Right cardiac atrium (tissue), 5 donors: Measurements from ENCODE around the gene MRC2. TPM values are rescaled to one million over a fixed set of nuclear protein-coding genes. Genes with fewer than 3 reads are reported as not detected.
"Not testable (repeated sequence)": the region's sequence is repeated elsewhere in the genome, so short reads cannot be mapped to it uniquely, and the experiment has no call there.

Source experiments
- ATAC-seq, 2 donors: fragments of 200-7000 bp; cut with Tn5 transposase; one replicate each; pipeline versions ENCODE4 v1.8.0 to v1.9.1; 2020; ENCODE audit warnings: moderate library complexity in 2 of 2, mild to moderate bottlenecking in 1 of 2
- DNase-seq, 3 donors: peaks; one replicate each; pipeline ENCODE4 v3.0.0-alpha.2; 2020
- H3K27ac ChIP-seq: one replicate; pipeline ENCODE4 v1.5.1; 2013; ENCODE audit warnings: mild to moderate bottlenecking, low read length, control low read depth, moderate library complexity
- H3K27me3 ChIP-seq: one replicate; pipeline ENCODE4 v1.6.1; 2013; ENCODE audit not compliant: control insufficient read depth, insufficient read depth
- H3K4me1 ChIP-seq: one replicate; pipeline ENCODE4 v1.6.1; 2013; ENCODE audit warnings: low read length; ENCODE audit not compliant: control insufficient read depth, insufficient read depth
- H3K4me3 ChIP-seq: one replicate; pipeline ENCODE4 v1.5.1; 2013; ENCODE audit warnings: low read length, control low read depth
- H3K9me3 ChIP-seq: one replicate; pipeline ENCODE4 v1.6.1; 2013; ENCODE audit warnings: low read length; ENCODE audit not compliant: control insufficient read depth
- WGBS: extraction: QIAGEN DNeasy Blood & Tissue Kit; methylation state at CpG from one replicate; pipeline ENCODE4 v1.1.7; 2013; 5-methylcytosine and 5-hydroxymethylcytosine counted together
- intact Hi-C, 4 donors: fragments of 100-400 bp; cut with DNase I; formaldehyde crosslinking; loops; one replicate each; pipeline versions ENCODE4 v1.11.0 to v1.14.0; 2022 to 2023
- long read RNA-seq, 4 donors: library from polyadenylated mRNA; unstranded; transcript quantifications; one replicate each; pipeline ENCODE4 v2.0.0, GENCODE V29; 2020 to 2021
- polyA plus RNA-seq: library from polyadenylated mRNA; stranded (reverse); fragments of 200-250 nt; gene quantifications from one replicate; pipeline ENCODE4 v1.2.3, GENCODE V29; 2013
- total RNA-seq, 4 donors: library from RNA; stranded (reverse); fragmentation: NEBNext Ultra II Directional; extraction: Animal tissue kit (Norgen Biotek cat#: 25700); gene quantifications; one replicate each; pipeline ENCODE4 v1.2.1, GENCODE V29; 2021
- donor health status: healthy with polysubstance abuse.
- donor health status: DM: no; HTN: yes; CAD: no.
- donor health status: DM: no; HTN: no; CAD: no.
- donor health status: DM: no; HTN: yes; CAD: no; lungs with severe emphysema.
- donor health status: DM: yes; HTN: yes; CAD: no.

MRC2 gene
- 10 to 100 TPM; 33.7 to 91.9 (median 56.4) TPM for total RNA-seq
- polyA plus RNA-seq: 36.7 TPM
- long read RNA-seq, donor 1, full-length matches to known transcripts: 10 of 150 reads
- long read RNA-seq, donor 1, partial matches to known transcripts: 131 of 150 reads
- long read RNA-seq, donor 1, other reads (novel, unspliced or antisense): 9 of 150 reads
- long read RNA-seq, donor 2, full-length matches to known transcripts: 24 of 79 reads
- long read RNA-seq, donor 2, partial matches to known transcripts: 44 of 79 reads
- long read RNA-seq, donor 2, other reads (novel, unspliced or antisense): 11 of 79 reads
- long read RNA-seq, donor 3, full-length matches to known transcripts: 14 of 198 reads
- long read RNA-seq, donor 3, partial matches to known transcripts: 148 of 198 reads
- long read RNA-seq, donor 3, other reads (novel, unspliced or antisense): 36 of 198 reads
- long read RNA-seq, donor 4, full-length matches to known transcripts: 11 of 45 reads
- long read RNA-seq, donor 4, partial matches to known transcripts: 23 of 45 reads
- long read RNA-seq, donor 4, other reads (novel, unspliced or antisense): 11 of 45 reads

DNA sequence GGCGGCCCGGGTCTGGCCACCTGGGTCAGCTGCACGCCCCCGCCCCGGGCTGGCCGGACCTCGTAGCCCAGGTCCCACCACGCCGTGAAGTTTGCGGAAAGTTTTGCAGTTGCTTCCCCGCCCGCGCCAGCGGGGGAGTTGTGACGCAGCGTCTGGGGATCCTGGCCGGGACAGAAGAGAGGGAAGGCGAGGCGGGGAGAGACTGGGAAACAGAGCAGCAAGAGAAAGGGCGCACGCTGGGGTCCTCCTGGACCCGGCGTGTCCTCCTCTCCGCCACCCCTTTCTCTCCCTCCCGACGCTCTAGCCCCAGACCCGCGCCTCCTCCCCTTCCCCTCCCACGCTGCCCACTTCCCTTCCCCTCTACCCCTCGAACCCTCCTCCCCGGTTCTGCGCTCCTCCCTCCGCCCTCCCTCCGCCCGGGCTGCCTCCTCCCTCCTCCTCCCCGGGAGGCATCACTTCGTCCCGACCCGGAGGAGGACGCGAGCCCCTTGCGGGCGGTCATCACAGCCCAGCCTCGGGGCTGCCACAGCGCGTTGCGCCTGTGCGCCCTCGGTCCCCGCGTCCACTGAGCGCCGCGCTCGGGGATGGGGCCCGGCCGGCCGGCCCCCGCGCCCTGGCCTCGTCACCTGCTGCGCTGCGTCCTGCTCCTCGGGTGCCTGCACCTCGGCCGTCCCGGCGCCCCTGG is at the start of gene MRC2:
TSS of gene MRC2 (plus strand) at position 452 of the 685 bp plus-strand sequence. CDS start at position 585, 133 bp downstream.
- under 1% methylated on average over 67 of the region's 68 CpGs for WGBS

GRCh38 chr17:62578757-62579487 is 48.5 kb upstream of the MRC2 start:
- no peak for ATAC-seq
- WGBS: 93% methylated on average over 2 of the region's 2 CpGs

More for the DNA sequence above, at the start of gene MRC2:
- no peaks in the 10 kb centered on the region for H3K9me3 ChIP-seq
- intact Hi-C loops: no loop called here
- ATAC-seq: peak; percentile 73 to 75
- H3K27me3 ChIP-seq: no peaks in the 10 kb centered on the region
- peaks cover 2% of the 10 kb centered on the region for H3K4me1 ChIP-seq
- H3K27ac ChIP-seq: peak within 1 kb of the TSS; percentile 66
- H3K4me3 ChIP-seq: peak within 1 kb of the TSS; percentile 51
- DNase-seq: peak; percentile 88 to 93 (median 92)

DNA sequence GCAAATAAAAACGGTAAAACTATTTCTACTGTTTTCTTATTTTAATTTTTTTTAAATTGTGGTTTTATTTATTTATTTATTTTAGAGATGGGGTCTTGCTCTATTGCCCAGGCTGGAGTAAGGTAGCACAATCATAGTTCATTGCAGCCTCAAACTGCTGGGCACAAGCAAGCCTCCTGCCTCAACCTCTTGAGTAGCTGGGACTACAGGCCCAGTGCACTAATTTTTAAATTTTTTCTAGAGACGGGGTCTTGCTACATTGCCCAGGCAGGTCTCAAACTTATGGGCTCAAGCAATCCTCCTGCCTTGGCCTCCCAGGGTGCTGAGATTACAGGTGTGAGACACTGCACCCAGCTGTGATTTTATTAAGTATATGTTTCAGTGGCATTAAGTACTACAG is 46.5 kb upstream of the MRC2 start:
- no peak for ATAC-seq
- no peak for DNase-seq
- no peak overlapping the region for H3K4me3 ChIP-seq
- H3K9me3 ChIP-seq: no peaks in the 10 kb centered on the region
- H3K27me3 ChIP-seq: no peaks in the 10 kb centered on the region
- intact Hi-C loops: no loop called here
- no peaks in the 10 kb centered on the region for H3K4me1 ChIP-seq
- WGBS: 94% methylated on average over 2 of the region's 2 CpGs
- no peak overlapping the region for H3K27ac ChIP-seq

More at GRCh38 chr17:62578757-62579487, 48.5 kb upstream of the MRC2 start:
- no peak overlapping the region for H3K27ac ChIP-seq
- no peaks in the 10 kb centered on the region for H3K4me1 ChIP-seq
- no peak for DNase-seq
- no peaks in the 10 kb centered on the region for H3K9me3 ChIP-seq
- intact Hi-C loops: no loop called here
- no peak overlapping the region for H3K4me3 ChIP-seq
- H3K27me3 ChIP-seq: no peaks in the 10 kb centered on the region

GRCh38 chr17:62581764-62582163 is 45.7 kb upstream of the MRC2 start:
- no peak overlapping the region for H3K27ac ChIP-seq
- peak; percentile 23 to 31 for ATAC-seq

GRCh38 chr17:62587554-62587953 is 39.9 kb upstream of the MRC2 start:
- 61% methylated on average over 2 of the region's 2 CpGs for WGBS
- intact Hi-C loops: no loop called here
- H3K9me3 ChIP-seq: no peaks in the 10 kb centered on the region
- peaks cover 4% of the 10 kb centered on the region for H3K4me1 ChIP-seq
- peak overlapping the region; percentile 15 for H3K27ac ChIP-seq
- ATAC-seq: peak; percentile 79 to 82
- DNase-seq: no peak
- no peaks in the 10 kb centered on the region for H3K27me3 ChIP-seq
- no peak overlapping the region for H3K4me3 ChIP-seq

More at GRCh38 chr17:62581764-62582163, 45.7 kb upstream of the MRC2 start:
- intact Hi-C loops: no loop called here
- H3K27me3 ChIP-seq: no peaks in the 10 kb centered on the region
- 65% methylated on average over 1 of the region's 1 CpG for WGBS
- H3K9me3 ChIP-seq: no peaks in the 10 kb centered on the region
- H3K4me3 ChIP-seq: no peak overlapping the region
- peak in 1 of 3 donors; percentile 28 for DNase-seq
- no peaks in the 10 kb centered on the region for H3K4me1 ChIP-seq

- Histone ChIP-seq H3K27ac (no peak overlapping the region), H3K4me1 (peaks cover 4% of the 10 kb centered on the region)
- 85% methylated on average over 7 of the region's 7 CpGs for WGBS
These were observed 39.4 kb upstream of the MRC2 start for GRCh38 chr17:62588109-62588508.

DNA sequence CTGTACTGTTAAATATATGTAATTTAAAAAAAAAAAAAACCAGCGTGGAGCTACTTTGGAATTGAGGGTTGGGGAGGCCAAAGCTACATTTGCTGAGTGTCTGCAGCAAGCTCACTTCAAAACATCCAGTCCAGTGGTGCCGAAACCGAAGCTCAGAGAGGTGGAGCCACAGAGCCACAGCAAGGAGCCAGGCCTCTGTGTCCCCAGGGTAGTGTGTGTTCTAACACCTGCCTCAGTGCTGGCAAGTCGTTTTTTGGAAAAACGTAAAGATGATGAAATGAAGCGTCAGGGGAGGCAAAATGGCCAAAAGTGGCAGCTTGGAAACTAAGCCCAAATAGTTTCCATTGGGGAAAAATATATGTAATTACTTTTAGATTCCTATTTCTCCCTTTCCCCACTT is 36.1 kb upstream of the MRC2 start:
- Histone ChIP-seq H3K4me3 (no peak overlapping the region), H3K9me3 (no peaks in the 10 kb centered on the region), H3K27me3 (no peaks in the 10 kb centered on the region), H3K4me1 (peaks cover 4% of the 10 kb centered on the region), H3K27ac (no peak overlapping the region)
- no peak for DNase-seq
- WGBS: 72% methylated on average over 6 of the region's 6 CpGs
- peak in 1 of 2 donors; percentile 35 for ATAC-seq
- intact Hi-C loops: no loop called here

More at GRCh38 chr17:62588109-62588508, 39.4 kb upstream of the MRC2 start:
- ATAC-seq (peak in 1 of 2 donors; percentile 30), DNase-seq (no peak)
- Histone ChIP-seq H3K4me3 (no peak overlapping the region), H3K27me3 (no peaks in the 10 kb centered on the region), H3K9me3 (no peaks in the 10 kb centered on the region)
- intact Hi-C loops: no loop called here

- H3K4me3 ChIP-seq, H3K4me1 ChIP-seq, intact Hi-C loops, DNase-seq, H3K27ac ChIP-seq, H3K9me3 ChIP-seq, H3K27me3 ChIP-seq, ATAC-seq: not testable (repeated sequence)
- 90% methylated on average over 11 of the region's 11 CpGs for WGBS
These were observed 35.6 kb upstream of the MRC2 start for GRCh38 chr17:62591822-62592221.

- Histone ChIP-seq H3K9me3 (no peaks in the 10 kb centered on the region), H3K27me3 (no peaks in the 10 kb centered on the region), H3K4me3 (no peak overlapping the region), H3K4me1 (peaks cover 3% of the 10 kb centered on the region), H3K27ac (no peak overlapping the region)
- 88% methylated on average over 9 of the region's 9 CpGs for WGBS
- no peak for ATAC-seq
- intact Hi-C loops: no loop called here
- no peak for DNase-seq
These were observed 35.0 kb upstream of the MRC2 start for GRCh38 chr17:62592341-62593099.

DNA sequence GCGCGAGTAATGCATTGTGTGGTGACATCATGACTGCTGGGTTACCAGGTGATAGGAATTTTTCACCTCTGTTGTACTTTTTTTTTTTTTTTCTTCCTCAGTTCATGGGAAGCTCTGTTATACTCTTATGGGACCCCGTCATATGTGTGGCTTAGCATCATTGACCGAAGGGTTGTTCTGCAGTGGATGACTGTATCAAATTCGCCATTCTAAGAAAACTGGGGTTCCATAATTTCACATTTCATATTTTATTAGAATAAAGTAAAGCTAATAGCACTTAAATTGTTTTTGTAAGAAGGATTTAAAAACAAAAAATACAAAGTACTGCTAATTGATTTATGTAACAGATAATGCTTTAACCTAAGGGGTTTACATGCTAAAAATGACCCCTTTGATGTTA is 32.0 kb upstream of the MRC2 start:
- WGBS: 99% methylated on average over 5 of the region's 5 CpGs
- H3K4me3 ChIP-seq: no peak overlapping the region
- ATAC-seq: no peak
- H3K9me3 ChIP-seq: no peaks in the 10 kb centered on the region
- peaks cover 2% of the 10 kb centered on the region for H3K4me1 ChIP-seq
- H3K27ac ChIP-seq: no peak overlapping the region
- no peaks in the 10 kb centered on the region for H3K27me3 ChIP-seq
- no peak for DNase-seq
- intact Hi-C loops: no loop called here
